HG03108 (cell line): ENCODE results near the gene NBPF10.
"Not testable (repeated sequence)": the region's sequence is repeated elsewhere in the genome, so short reads cannot be mapped to it uniquely, and the experiment has no call there.

ENCODE experiments used
- ATAC-seq: cut with Tn5 transposase; IDR thresholded peaks from one replicate; pipeline ENCODE4 v1.9.1; 2021; ENCODE audit warnings: moderate library complexity; ENCODE audit not compliant: unreplicated experiment

NBPF10 gene

GRCh38 chr1:146144465-146144864 is at the start of gene NBPF10:
TSS of gene NBPF10 (minus strand) at chr1:146144804. CDS start at chr1:146144769, 35 bp downstream.
- not testable (repeated sequence) for ATAC-seq

GRCh38 chr1:146174531-146174930 is 29.9 kb upstream of the NBPF10 start:
- ATAC-seq = not testable (repeated sequence)

GRCh38 chr1:146167740-146168139 is 23.1 kb upstream of the NBPF10 start:
- not testable (repeated sequence) for ATAC-seq

GRCh38 chr1:146167273-146167672 is 22.7 kb upstream of the NBPF10 start:
- ATAC-seq = not testable (repeated sequence)
